Subcutaneous abdominal adipose tissue (tissue), 5 donors: Measurements from ENCODE around the gene SLC25A2.

ENCODE experiments used
- H3K27ac ChIP-seq: one replicate; pipeline ENCODE4 v1.7.0; 2013; ENCODE audit warnings: low read depth, mild to moderate bottlenecking, inconsistent platforms, low read length, moderate library complexity
- H3K27me3 ChIP-seq, 5 donors: one replicate each; pipeline ENCODE4 v1.7.0; 2013; ENCODE audit warnings: low read length in 5 of 5, inconsistent platforms in 1 of 5; ENCODE audit not compliant: control insufficient read depth in 5 of 5, insufficient read depth in 4 of 5
- H3K36me3 ChIP-seq, 5 donors: one replicate each; pipeline ENCODE4 v1.7.0; 2013; ENCODE audit warnings: low read length in 5 of 5; ENCODE audit not compliant: control insufficient read depth in 5 of 5, insufficient read depth in 5 of 5
- H3K4me1 ChIP-seq, 5 donors: one replicate each; pipeline ENCODE4 v1.7.0; 2013; ENCODE audit warnings: low read length in 5 of 5, mild to moderate bottlenecking in 3 of 5, moderate library complexity in 1 of 5; ENCODE audit not compliant: control insufficient read depth in 5 of 5, insufficient read depth in 5 of 5
- H3K4me3 ChIP-seq, 5 donors: one replicate each; pipeline ENCODE4 v1.7.0; 2013; ENCODE audit warnings: low read length in 5 of 5, low read depth in 1 of 5
- H3K9ac ChIP-seq, 5 donors: one replicate each; pipeline ENCODE4 v1.7.0; 2013; ENCODE audit warnings: low read length in 5 of 5, mild to moderate bottlenecking in 4 of 5, moderate library complexity in 3 of 5
- H3K9me3 ChIP-seq, 5 donors: one replicate each; pipeline ENCODE4 v1.7.0; 2013; ENCODE audit warnings: low read length in 5 of 5; ENCODE audit not compliant: control insufficient read depth in 5 of 5
- donor health status: healthy.
- donor health status: healthy.
- donor health status: healthy.
- donor health status: healthy.
- donor health status: healthy.

SLC25A2 gene

GRCh38 chr5:141258464-141258863 lies 45.4 kb downstream of the SLC25A2 start:
- H3K4me3 ChIP-seq: peak overlapping the region in 3 of 5 donors; percentile 9 to 60 (median 26)
- H3K27me3 ChIP-seq: no peaks in the 10 kb centered on the region
- no peak overlapping the region for H3K9ac ChIP-seq
- H3K4me1 ChIP-seq: no peaks in the 10 kb centered on the region
- H3K27ac ChIP-seq: no peak overlapping the region
- H3K36me3 ChIP-seq: no peaks in the 10 kb centered on the region
- peaks cover 76 to 100% (median 93%) of the 10 kb centered on the region in 5 donors for H3K9me3 ChIP-seq
